HL-60 (cell line): ENCODE measurements around the gene DTWD2.
A peak's percentile ranks its signal among the peaks of the same experiment; 100 is the strongest.

Experiments
- DNase-seq, 2 experiments: peaks; one replicate each; pipeline ENCODE4 v3.0.0-alpha.2; 2010 to 2020; ENCODE audit warnings: low read depth in 1 of 2, low spot score in 1 of 2
- H3K27ac ChIP-seq: fragments of 250-450 bp; sonication (Bioruptor Pico); replicated peaks from 2 replicates; pipeline ENCODE4 v1.5.1; 2020; ENCODE audit warnings: mild to moderate bottlenecking, moderate library complexity
- H3K27me3 ChIP-seq: fragments of 250-450 bp; sonication (Bioruptor Pico); 2 replicates; pipeline ENCODE4 v1.5.1; 2021; ENCODE audit warnings: mild to moderate bottlenecking, moderate library complexity; ENCODE audit not compliant: insufficient read depth, poor library complexity, severe bottlenecking
- H3K4me3 ChIP-seq: replicated peaks from 2 replicates; pipeline ENCODE4 v1.5.1; 2011; ENCODE audit warnings: mild to moderate bottlenecking, control low read depth, low read length; ENCODE audit not compliant: insufficient read depth
- GABPA ChIP-seq: IDR thresholded peaks from 2 replicates; pipeline ENCODE4 v1.6.1; 2012; ENCODE audit warnings: low read depth
- POLR2AphosphoS5 ChIP-seq: IDR thresholded peaks from 2 replicates; pipeline ENCODE4 v1.6.1; 2012; ENCODE audit warnings: low read depth
- SPI1 ChIP-seq: IDR thresholded peaks from 2 replicates; pipeline ENCODE4 v1.6.1; 2012; ENCODE audit warnings: low read depth, mild to moderate bottlenecking, borderline replicate concordance
- TF ChIP-seq, protein P1 (sequence below): IDR thresholded peaks from one replicate; pipeline ENCODE4 v1.5.1; 2011; ENCODE audit warnings: low read length, control low read depth, inconsistent platforms; ENCODE audit not compliant: insufficient read depth
- TF ChIP-seq, protein P2 (sequence below): IDR thresholded peaks from 2 replicates; pipeline ENCODE4 v1.6.1; 2012; ENCODE audit warnings: low read depth; ENCODE audit not compliant: insufficient replicate concordance

DTWD2 gene

DNA sequence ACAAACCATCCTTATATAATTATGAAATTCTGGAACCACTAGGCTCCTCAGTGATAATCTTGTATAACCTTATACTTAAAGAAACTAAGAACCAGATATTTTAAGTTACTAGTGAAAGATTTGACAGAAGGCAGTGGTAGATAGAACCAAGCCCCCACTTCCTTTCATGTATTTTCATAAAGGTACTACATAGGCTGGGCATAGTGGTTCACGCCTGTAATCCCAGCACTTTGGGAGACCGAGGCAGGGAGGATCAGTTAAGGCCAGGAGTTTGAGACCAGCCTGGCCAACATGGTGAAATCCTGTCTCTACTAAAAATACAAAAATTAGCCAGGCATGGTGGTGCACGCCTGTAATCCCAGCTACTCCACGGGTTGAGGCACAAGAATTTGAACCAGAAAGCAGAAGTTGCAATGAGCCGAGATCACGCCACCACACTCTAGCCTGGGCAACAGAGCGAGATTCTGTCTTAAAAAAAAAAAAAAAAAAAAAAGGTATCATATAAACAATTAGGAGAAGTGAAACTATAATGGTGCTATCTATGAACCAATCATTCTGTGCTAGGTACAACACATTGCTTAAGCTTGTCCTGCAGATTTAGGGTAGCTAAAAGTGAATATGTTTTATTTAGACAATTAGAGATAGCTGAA, 27.9 kb upstream of the DTWD2 start:
- TF ChIP-seq, protein P1, sequence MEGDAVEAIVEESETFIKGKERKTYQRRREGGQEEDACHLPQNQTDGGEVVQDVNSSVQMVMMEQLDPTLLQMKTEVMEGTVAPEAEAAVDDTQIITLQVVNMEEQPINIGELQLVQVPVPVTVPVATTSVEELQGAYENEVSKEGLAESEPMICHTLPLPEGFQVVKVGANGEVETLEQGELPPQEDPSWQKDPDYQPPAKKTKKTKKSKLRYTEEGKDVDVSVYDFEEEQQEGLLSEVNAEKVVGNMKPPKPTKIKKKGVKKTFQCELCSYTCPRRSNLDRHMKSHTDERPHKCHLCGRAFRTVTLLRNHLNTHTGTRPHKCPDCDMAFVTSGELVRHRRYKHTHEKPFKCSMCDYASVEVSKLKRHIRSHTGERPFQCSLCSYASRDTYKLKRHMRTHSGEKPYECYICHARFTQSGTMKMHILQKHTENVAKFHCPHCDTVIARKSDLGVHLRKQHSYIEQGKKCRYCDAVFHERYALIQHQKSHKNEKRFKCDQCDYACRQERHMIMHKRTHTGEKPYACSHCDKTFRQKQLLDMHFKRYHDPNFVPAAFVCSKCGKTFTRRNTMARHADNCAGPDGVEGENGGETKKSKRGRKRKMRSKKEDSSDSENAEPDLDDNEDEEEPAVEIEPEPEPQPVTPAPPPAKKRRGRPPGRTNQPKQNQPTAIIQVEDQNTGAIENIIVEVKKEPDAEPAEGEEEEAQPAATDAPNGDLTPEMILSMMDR: no peak
- no peak for TF ChIP-seq GABPA
- TF ChIP-seq, protein P2, sequence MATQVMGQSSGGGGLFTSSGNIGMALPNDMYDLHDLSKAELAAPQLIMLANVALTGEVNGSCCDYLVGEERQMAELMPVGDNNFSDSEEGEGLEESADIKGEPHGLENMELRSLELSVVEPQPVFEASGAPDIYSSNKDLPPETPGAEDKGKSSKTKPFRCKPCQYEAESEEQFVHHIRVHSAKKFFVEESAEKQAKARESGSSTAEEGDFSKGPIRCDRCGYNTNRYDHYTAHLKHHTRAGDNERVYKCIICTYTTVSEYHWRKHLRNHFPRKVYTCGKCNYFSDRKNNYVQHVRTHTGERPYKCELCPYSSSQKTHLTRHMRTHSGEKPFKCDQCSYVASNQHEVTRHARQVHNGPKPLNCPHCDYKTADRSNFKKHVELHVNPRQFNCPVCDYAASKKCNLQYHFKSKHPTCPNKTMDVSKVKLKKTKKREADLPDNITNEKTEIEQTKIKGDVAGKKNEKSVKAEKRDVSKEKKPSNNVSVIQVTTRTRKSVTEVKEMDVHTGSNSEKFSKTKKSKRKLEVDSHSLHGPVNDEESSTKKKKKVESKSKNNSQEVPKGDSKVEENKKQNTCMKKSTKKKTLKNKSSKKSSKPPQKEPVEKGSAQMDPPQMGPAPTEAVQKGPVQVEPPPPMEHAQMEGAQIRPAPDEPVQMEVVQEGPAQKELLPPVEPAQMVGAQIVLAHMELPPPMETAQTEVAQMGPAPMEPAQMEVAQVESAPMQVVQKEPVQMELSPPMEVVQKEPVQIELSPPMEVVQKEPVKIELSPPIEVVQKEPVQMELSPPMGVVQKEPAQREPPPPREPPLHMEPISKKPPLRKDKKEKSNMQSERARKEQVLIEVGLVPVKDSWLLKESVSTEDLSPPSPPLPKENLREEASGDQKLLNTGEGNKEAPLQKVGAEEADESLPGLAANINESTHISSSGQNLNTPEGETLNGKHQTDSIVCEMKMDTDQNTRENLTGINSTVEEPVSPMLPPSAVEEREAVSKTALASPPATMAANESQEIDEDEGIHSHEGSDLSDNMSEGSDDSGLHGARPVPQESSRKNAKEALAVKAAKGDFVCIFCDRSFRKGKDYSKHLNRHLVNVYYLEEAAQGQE: no peak
- TF ChIP-seq SPI1: no peak
- no peak for TF ChIP-seq POLR2AphosphoS5
- Histone ChIP-seq H3K27ac (no peak overlapping the region), H3K4me3 (no peak overlapping the region), H3K27me3 (no peaks in the 10 kb centered on the region)
- peak in 1 of 2 experiments; percentile 6 for DNase-seq

DNA sequence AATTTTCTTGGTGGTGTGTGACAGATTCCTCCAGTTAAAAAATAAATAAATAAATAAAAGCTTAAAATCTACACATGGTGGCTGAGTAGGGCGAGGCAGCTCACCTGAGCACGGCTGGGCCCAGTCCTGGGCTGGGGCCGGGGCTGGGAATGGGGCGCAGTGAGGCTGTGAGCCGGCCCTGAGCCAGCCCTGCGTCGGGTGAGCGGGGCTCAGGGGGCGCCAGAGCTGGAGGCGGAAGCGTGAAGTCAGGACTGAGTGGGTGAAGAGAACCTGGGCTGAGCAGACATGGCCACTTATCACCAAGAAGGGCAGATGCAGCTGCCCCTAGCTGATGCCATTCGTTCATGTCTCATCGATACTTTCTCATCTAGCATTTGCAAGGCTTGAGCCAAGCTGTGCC, 22.8 kb upstream of the DTWD2 start:
- no peak overlapping the region for H3K27ac ChIP-seq
- TF ChIP-seq POLR2AphosphoS5 (no peak), SPI1 (no peak), GABPA (no peak)
- TF ChIP-seq, protein P2: no peak
- TF ChIP-seq, protein P1: no peak
- no peak for DNase-seq
- H3K27me3 ChIP-seq: no peaks in the 10 kb centered on the region
- H3K4me3 ChIP-seq: no peak overlapping the region

DNA sequence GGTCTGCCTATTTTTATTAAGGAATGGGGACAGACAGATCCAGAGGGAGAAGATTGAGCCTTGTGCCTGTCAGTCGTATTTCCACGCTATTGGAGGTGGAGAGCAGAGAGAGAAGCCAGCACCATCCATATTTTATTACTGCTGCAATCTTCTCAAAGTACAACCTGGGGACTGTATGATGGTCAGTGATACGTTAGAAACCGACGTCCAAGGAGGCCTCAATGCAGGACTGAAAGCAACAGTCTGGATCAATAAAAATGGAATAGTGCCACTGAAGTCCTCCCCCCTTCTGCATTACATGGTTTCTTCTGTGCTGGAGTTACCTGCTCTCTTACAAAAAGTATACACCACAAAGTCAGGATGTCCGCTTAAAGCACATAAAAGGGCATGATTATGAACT, 21.9 kb upstream of the DTWD2 start:
- DNase-seq: no peak
- no peak overlapping the region for H3K4me3 ChIP-seq
- TF ChIP-seq, protein P1: no peak
- TF ChIP-seq POLR2AphosphoS5 (no peak), GABPA (no peak), SPI1 (no peak)
- TF ChIP-seq, protein P2: no peak
- no peaks in the 10 kb centered on the region for H3K27me3 ChIP-seq
- H3K27ac ChIP-seq: no peak overlapping the region
